Tibial nerve (tissue), 4 donors: ENCODE measurements around the gene FBLL1. TPM values are rescaled to one million over a fixed set of nuclear protein-coding genes. Genes with fewer than 3 reads are reported as not detected.
A peak's percentile ranks its signal among the peaks of the same experiment; 100 is the strongest.

Experiments used
- DNase-seq, 2 donors: peaks; one replicate each; pipeline ENCODE4 v3.0.0-alpha.2; 2019; ENCODE audit warnings: low spot score in 2 of 2
- H3K27ac ChIP-seq, 4 donors: fragments of 200-600 bp; sonication (generic) in 3 of 4; one replicate each; pipeline ENCODE4 v1.5.1; 2017 to 2019; ENCODE audit warnings: mild to moderate bottlenecking in 1 of 4
- H3K27me3 ChIP-seq, 2 donors: fragments of 200-600 bp; sonication (generic) in 1 of 2; one replicate each; pipeline versions ENCODE4 v1.5.1 to v1.6.0; 2017 to 2019
- H3K36me3 ChIP-seq, 3 donors: fragments of 200-600 bp; sonication (generic); one replicate each; pipeline ENCODE4 v1.5.1; 2018 to 2019
- H3K4me1 ChIP-seq, 4 donors: fragments of 200-600 bp; sonication (generic) in 3 of 4; one replicate each; pipeline ENCODE4 v1.5.1; 2017 to 2019
- H3K4me3 ChIP-seq, 4 donors: fragments of 200-600 bp; sonication (generic) in 3 of 4; one replicate each; pipeline ENCODE4 v1.5.1; 2017 to 2019; ENCODE audit warnings: mild to moderate bottlenecking in 1 of 4, moderate library complexity in 1 of 4
- H3K9me3 ChIP-seq, 4 donors: fragments of 200-600 bp; sonication (generic) in 3 of 4; one replicate each; pipeline ENCODE4 v1.5.1; 2017 to 2019
- CTCF ChIP-seq, 5 experiments: fragments of 200-600 bp in 3 of 5; fragments of 450-650 bp in 2 of 5; sonication (generic) in 3 of 5; IDR thresholded peaks; one replicate each; pipeline ENCODE4 v1.5.1; 2016 to 2019; ENCODE audit warnings: antibody characterized with exemption in 5 of 5, mild to moderate bottlenecking in 3 of 5, moderate library complexity in 2 of 5
- EP300 ChIP-seq, 2 donors: sonication (generic); formaldehyde crosslinking; IDR thresholded peaks; one replicate each; pipeline ENCODE4 v1.6.1; 2017; ENCODE audit warnings: antibody characterized with exemption in 2 of 2, mild to moderate bottlenecking in 1 of 2
- POLR2A ChIP-seq, 2 donors: fragments of 450-650 bp; IDR thresholded peaks; one replicate each; pipeline ENCODE4 v1.6.1; 2017; ENCODE audit warnings: antibody characterized with exemption in 2 of 2, mild to moderate bottlenecking in 2 of 2, moderate library complexity in 2 of 2
- WGBS, 2 donors: methylation state at CpG; one replicate each; pipeline ENCODE4 v1.1.5; 2018; 5-methylcytosine and 5-hydroxymethylcytosine counted together
- total RNA-seq, 4 donors: library from RNA; depleted of rRNA; stranded (reverse); fragments of >200 nt; gene quantifications; one replicate each; pipeline ENCODE4 v1.1.0, GENCODE V29; 2016

Gene FBLL1
- total RNA-seq, 4 donors from 2014 or later: not detected

GRCh38 chr5:168513861-168514428 lies 15.2 kb upstream of the FBLL1 start:
- H3K4me1 ChIP-seq: no peaks in the 10 kb centered on the region
- H3K9me3 ChIP-seq: peaks cover 0 to 18% (median 7%) of the 10 kb centered on the region in 4 donors
- no peak overlapping the region for H3K4me3 ChIP-seq
- 98 to 99% methylated on average over 2 of the region's 2 CpGs for WGBS, 2 donors
- no peak for DNase-seq
- H3K27me3 ChIP-seq: no peaks in the 10 kb centered on the region
- H3K36me3 ChIP-seq: peaks cover 0 to 100% (median 41%) of the 10 kb centered on the region in 3 donors
- TF ChIP-seq POLR2A (IDR thresholded peaks at IDR 0.05): no peak
- TF ChIP-seq EP300 (IDR thresholded peaks at IDR 0.05): no peak
- TF ChIP-seq CTCF (IDR thresholded peaks at IDR 0.05): no peak
- H3K27ac ChIP-seq: no peak overlapping the region

- H3K36me3 ChIP-seq: peaks cover 0 to 19% (median 0%) of the 10 kb centered on the region in 3 donors
- DNase-seq: no peak
- peaks cover 0 to 3% (median 0%) of the 10 kb centered on the region in 4 donors for H3K9me3 ChIP-seq
- TF ChIP-seq POLR2A (IDR thresholded peaks at IDR 0.05) (no peak), EP300 (IDR thresholded peaks at IDR 0.05) (no peak), CTCF (IDR thresholded peaks at IDR 0.05) (no peak)
- no peak overlapping the region for H3K27ac ChIP-seq
- WGBS, 2 donors: 74 to 75% methylated on average over 2 of the region's 2 CpGs
- peaks cover 0 to 18% of the 10 kb centered on the region in 2 donors for H3K27me3 ChIP-seq
- H3K4me3 ChIP-seq: no peak overlapping the region
- peaks cover 0 to 10% (median 3%) of the 10 kb centered on the region in 4 donors for H3K4me1 ChIP-seq
These were observed 3.2 kb upstream of the FBLL1 start for GRCh38 chr5:168525856-168526255.

GRCh38 chr5:168527756-168528295 lies 1.3 kb upstream of the FBLL1 start:
- no peak for DNase-seq
- Histone ChIP-seq H3K9me3 (peaks cover 0 to 3% (median 0%) of the 10 kb centered on the region in 4 donors), H3K4me3 (no peak overlapping the region), H3K36me3 (peaks cover 0 to 12% (median 0%) of the 10 kb centered on the region in 3 donors), H3K27me3 (peaks cover 0 to 38% of the 10 kb centered on the region in 2 donors), H3K27ac (no peak overlapping the region), H3K4me1 (peaks cover 0 to 10% (median 3%) of the 10 kb centered on the region in 4 donors)
- TF ChIP-seq POLR2A (IDR thresholded peaks at IDR 0.05) (no peak), EP300 (IDR thresholded peaks at IDR 0.05) (no peak), CTCF (IDR thresholded peaks at IDR 0.05) (no peak)
- 85 to 90% methylated on average over 4 of the region's 4 CpGs for WGBS, 2 donors

- no peak for TF ChIP-seq EP300 (IDR thresholded peaks at IDR 0.05)
- TF ChIP-seq CTCF (IDR thresholded peaks at IDR 0.05): no peak
- TF ChIP-seq POLR2A (IDR thresholded peaks at IDR 0.05): no peak
- no peak for DNase-seq
- Histone ChIP-seq H3K36me3 (no peaks in the 10 kb centered on the region), H3K4me3 (peak overlapping the region; percentile 23 to 56 (median 30)), H3K27me3 (peaks cover 0 to 39% of the 10 kb centered on the region in 2 donors), H3K9me3 (peaks cover 0 to 3% (median 0%) of the 10 kb centered on the region in 4 donors), H3K27ac (no peak overlapping the region), H3K4me1 (peaks cover 0 to 10% (median 3%) of the 10 kb centered on the region in 4 donors)
- WGBS, 2 donors: 33 to 57% methylated on average over 26 to 60 of the region's 125 CpGs
These were observed 499 bp downstream of the FBLL1 start for GRCh38 chr5:168529374-168530234.
